GM12864 (cell line): ENCODE results near the gene ZNF654.

Experiments
- DNase-seq: peaks from one replicate; pipeline ENCODE4 v3.0.0-alpha.2; 2011; ENCODE audit warnings: low read depth
- H3K4me3 ChIP-seq: 2 replicates; pipeline ENCODE4 v1.5.1; 2011; ENCODE audit warnings: mild to moderate bottlenecking, low read depth, low read length, control low read depth
- TF ChIP-seq, protein P1 (sequence below): IDR thresholded peaks from 2 replicates; pipeline ENCODE4 v1.5.1; 2011; ENCODE audit warnings: low read depth, mild to moderate bottlenecking, moderate library complexity, low read length, control low read depth, inconsistent platforms; ENCODE audit errors: missing control alignments

The ZNF654 gene

GRCh38 chr3:88192631-88193030 is 133.6 kb downstream of the ZNF654 start:
- DNase-seq, result no peak
- TF ChIP-seq, protein P1, sequence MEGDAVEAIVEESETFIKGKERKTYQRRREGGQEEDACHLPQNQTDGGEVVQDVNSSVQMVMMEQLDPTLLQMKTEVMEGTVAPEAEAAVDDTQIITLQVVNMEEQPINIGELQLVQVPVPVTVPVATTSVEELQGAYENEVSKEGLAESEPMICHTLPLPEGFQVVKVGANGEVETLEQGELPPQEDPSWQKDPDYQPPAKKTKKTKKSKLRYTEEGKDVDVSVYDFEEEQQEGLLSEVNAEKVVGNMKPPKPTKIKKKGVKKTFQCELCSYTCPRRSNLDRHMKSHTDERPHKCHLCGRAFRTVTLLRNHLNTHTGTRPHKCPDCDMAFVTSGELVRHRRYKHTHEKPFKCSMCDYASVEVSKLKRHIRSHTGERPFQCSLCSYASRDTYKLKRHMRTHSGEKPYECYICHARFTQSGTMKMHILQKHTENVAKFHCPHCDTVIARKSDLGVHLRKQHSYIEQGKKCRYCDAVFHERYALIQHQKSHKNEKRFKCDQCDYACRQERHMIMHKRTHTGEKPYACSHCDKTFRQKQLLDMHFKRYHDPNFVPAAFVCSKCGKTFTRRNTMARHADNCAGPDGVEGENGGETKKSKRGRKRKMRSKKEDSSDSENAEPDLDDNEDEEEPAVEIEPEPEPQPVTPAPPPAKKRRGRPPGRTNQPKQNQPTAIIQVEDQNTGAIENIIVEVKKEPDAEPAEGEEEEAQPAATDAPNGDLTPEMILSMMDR, result no peak
- no peak overlapping the region for H3K4me3 ChIP-seq
